Cardiac fibroblast (primary cell): ENCODE data around the gene CTSS.

Experiments
- DNase-seq, 2 donors: peaks; one replicate each; pipeline versions ENCODE4 v3.0.0 to v3.0.0-alpha.2; 2010; ENCODE audit warnings: low read depth in 2 of 2
- H3K4me3 ChIP-seq, 2 donors: replicated peaks in 1 of 2; 1 replicate in 1 of 2; 2 replicates in 1 of 2; pipeline ENCODE4 v1.5.1; 2011; ENCODE audit warnings: low read depth in 2 of 2, low read length in 2 of 2, mild to moderate bottlenecking in 2 of 2, moderate library complexity in 1 of 2
- TF ChIP-seq, protein P1 (sequence below): IDR thresholded peaks from one replicate; pipeline ENCODE4 v1.5.1; 2011; ENCODE audit warnings: low read depth, mild to moderate bottlenecking, low read length, inconsistent platforms

CTSS gene

DNA sequence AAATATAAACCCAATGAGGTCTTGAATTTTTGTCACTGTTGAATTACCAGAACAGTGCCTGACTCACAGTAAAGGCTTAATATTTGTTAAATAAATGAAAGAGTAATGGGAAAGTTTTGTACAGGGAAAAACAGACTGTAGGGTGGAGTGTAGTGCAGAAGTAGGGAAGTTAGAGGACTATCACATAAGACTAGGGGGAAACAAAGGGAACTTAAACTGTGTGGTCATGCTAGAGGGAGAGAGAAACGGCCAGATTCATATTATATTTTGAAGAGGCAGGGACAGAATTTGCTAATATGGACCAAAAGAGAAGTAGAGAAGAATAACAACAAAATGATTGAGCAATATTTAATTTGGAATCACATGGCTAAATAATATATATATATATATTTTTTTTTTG is 27.6 kb upstream of the CTSS start:
- TF ChIP-seq, protein P1, sequence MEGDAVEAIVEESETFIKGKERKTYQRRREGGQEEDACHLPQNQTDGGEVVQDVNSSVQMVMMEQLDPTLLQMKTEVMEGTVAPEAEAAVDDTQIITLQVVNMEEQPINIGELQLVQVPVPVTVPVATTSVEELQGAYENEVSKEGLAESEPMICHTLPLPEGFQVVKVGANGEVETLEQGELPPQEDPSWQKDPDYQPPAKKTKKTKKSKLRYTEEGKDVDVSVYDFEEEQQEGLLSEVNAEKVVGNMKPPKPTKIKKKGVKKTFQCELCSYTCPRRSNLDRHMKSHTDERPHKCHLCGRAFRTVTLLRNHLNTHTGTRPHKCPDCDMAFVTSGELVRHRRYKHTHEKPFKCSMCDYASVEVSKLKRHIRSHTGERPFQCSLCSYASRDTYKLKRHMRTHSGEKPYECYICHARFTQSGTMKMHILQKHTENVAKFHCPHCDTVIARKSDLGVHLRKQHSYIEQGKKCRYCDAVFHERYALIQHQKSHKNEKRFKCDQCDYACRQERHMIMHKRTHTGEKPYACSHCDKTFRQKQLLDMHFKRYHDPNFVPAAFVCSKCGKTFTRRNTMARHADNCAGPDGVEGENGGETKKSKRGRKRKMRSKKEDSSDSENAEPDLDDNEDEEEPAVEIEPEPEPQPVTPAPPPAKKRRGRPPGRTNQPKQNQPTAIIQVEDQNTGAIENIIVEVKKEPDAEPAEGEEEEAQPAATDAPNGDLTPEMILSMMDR = no peak
- no peak overlapping the region for H3K4me3 ChIP-seq
- no peak for DNase-seq

DNA sequence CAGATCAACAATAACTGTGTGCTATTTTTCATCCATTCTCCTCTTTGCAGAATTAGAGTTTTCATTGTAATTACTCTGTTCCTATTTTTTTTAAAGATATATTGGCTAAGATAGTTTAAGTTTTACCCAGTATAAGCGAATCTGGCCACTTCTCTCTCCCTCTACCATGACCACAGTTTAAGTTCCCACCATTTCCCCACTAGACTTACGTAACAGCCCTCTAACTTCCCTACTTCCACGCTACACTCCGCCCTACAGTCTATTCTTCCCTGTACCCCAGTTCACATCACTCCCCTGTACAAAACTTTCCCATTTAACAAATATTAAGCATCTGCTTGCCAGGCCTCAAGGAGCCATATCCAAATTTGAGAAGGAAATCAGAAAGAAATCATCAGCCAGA is 26.0 kb upstream of the CTSS start:
- DNase-seq = no peak
- TF ChIP-seq, protein P1 = no peak
- no peak overlapping the region for H3K4me3 ChIP-seq

DNA sequence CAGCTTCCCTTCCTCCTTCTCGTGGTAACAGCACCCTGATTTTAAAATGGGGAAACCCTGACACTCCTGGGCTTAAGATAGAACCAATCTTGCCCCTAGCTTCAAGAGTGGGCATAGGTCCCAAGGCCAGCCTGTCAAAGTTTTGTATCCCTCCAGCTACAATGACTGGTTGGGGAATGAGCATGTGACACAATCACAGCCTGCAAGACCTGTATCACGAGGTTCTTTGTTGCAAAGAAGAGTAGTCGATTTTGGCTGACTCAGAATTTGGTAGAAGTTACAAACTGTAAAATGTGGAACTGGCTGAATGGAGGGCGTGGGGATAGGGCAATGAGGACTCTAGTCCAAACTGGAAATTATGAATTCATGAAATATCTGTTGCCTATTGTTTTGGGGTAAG is 23.8 kb upstream of the CTSS start:
- TF ChIP-seq, protein P1 = no peak
- H3K4me3 ChIP-seq = no peak overlapping the region
- no peak for DNase-seq

DNA sequence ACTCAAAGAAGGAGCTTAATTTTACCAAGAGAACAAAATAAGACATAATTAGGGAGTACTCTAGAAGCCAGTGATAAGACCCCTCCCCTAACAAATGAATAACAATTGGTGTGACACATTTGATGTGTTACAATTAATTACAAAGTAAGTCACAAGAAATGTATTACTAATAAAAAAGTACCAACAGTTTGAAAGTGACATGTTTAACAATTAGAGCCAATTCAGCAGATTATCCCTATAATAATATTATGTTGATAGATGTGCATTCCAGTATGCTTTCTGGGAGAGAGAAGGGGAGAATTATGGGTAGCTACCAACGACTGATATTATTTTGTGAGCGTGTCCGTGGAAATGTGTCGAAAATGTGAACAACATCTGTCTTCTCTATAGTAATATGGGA is 23.4 kb upstream of the CTSS start:
- DNase-seq = no peak
- H3K4me3 ChIP-seq = no peak overlapping the region
- TF ChIP-seq, protein P1 = no peak

DNA sequence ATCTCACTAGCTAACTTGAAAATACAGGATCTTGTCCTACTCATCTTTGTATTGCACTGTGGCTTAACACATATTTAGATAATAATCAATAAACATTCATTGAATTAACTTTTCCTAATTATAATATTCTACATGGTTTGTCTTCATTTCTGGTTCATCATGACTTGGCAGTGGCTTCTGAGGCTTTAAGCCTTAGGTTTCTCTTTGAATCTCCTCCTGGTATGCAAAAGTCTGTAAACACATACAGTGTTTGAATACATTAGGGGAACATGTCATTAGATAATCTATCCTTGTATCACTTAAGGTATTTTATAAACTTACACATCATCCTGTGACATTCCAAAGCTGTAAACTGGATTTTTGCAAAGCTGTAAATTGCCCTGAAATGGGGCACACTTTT is 21.9 kb upstream of the CTSS start:
- no peak overlapping the region for H3K4me3 ChIP-seq
- no peak for DNase-seq
- TF ChIP-seq, protein P1 = no peak

DNA sequence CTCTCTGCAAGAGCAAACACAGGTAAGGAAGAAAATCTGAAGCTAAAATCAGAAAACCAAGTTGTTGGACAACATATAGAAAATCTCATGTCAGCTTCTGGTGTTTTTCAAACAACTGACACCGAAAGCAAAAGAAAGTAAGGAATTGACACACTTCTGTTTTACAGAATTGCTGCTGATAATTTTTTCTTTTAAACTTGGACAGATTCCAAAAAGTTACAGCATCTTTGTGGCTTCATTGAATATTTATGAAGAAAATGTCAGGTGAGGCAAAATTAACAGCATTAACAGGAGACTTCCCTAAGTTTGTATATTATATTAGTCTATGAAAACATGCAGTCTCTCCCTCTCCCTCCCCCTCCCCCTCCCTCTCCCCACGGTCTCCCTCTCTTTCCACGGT is 14.9 kb upstream of the CTSS start:
- TF ChIP-seq, protein P1 = no peak
- DNase-seq = no peak
- no peak overlapping the region for H3K4me3 ChIP-seq

DNA sequence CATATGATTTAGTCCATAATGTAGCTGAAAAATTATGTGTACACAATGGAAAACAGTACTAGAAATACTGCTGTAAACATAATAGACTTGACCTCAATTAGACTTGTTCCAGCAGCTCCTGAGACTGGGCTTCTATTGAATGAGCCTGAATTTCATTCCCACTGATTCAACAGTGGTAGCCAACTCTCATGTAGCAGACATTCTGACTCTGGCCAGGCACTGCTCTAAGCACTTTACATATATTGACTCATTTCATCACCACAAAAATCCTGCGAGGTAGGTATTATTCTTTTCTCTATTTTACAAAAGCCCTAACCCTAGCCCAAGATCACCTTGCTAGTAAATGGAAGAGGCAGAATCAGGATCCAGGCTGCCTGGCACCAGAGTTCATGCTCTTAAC is 12.8 kb upstream of the CTSS start:
- no peak for DNase-seq
- no peak overlapping the region for H3K4me3 ChIP-seq
- TF ChIP-seq, protein P1 = no peak
